DOHH2 (cell line): ENCODE data around the gene MBTPS1.

Source experiments
- H3F3A ChIP-seq: fragments of 200-600 bp; sonication (generic), shearing (Covaris generic); 2 replicates; pipeline ENCODE4 v1.6.0; 2016; ENCODE audit warnings: antibody characterized with exemption, mild to moderate bottlenecking; ENCODE audit not compliant: control insufficient read depth, insufficient read depth
- H3K27ac ChIP-seq: fragments of 200-600 bp; sonication (generic); 2 replicates; pipeline ENCODE4 v1.5.1; 2014; ENCODE audit warnings: low read depth, mild to moderate bottlenecking, low read length, moderate library complexity
- H3K27me3 ChIP-seq: fragments of 200-600 bp; sonication (generic); 2 replicates; pipeline ENCODE4 v1.6.1; 2014; ENCODE audit warnings: mild to moderate bottlenecking, low read length, mixed read lengths; ENCODE audit not compliant: control insufficient read depth
- H3K36me3 ChIP-seq: fragments of 200-600 bp; sonication (generic); 2 replicates; pipeline ENCODE4 v1.6.1; 2014; ENCODE audit warnings: mild to moderate bottlenecking, low read length, moderate library complexity, mixed read lengths; ENCODE audit not compliant: control insufficient read depth
- H3K4me1 ChIP-seq: fragments of 200-600 bp; sonication (generic); 2 replicates; pipeline ENCODE4 v1.6.1; 2014; ENCODE audit warnings: mild to moderate bottlenecking, low read length, mixed read lengths; ENCODE audit not compliant: control insufficient read depth
- H3K4me2 ChIP-seq: fragments of 200-600 bp; sonication (generic); 2 replicates; pipeline ENCODE4 v1.6.0; 2014; ENCODE audit warnings: mild to moderate bottlenecking, low read length, moderate library complexity
- H3K4me3 ChIP-seq: fragments of 200-600 bp; sonication (generic); 2 replicates; pipeline ENCODE4 v1.5.1; 2014; ENCODE audit warnings: mild to moderate bottlenecking, low read length, mixed read lengths
- H3K79me2 ChIP-seq: fragments of 200-600 bp; sonication (generic); 2 replicates; pipeline ENCODE4 v1.6.1; 2014; ENCODE audit warnings: mild to moderate bottlenecking, low read length, mixed read lengths; ENCODE audit not compliant: control insufficient read depth
- H3K9me2 ChIP-seq: fragments of 200-600 bp; sonication (generic); replicated peaks from 2 replicates; pipeline ENCODE4 v1.6.1; 2014; ENCODE audit warnings: mild to moderate bottlenecking, low read length, mixed read lengths; ENCODE audit not compliant: control insufficient read depth
- H3K9me3 ChIP-seq: fragments of 200-600 bp; sonication (generic); 2 replicates; pipeline ENCODE4 v1.6.1; 2014; ENCODE audit warnings: antibody characterized with exemption, low read length, mixed read lengths; ENCODE audit not compliant: control insufficient read depth, insufficient read depth
- H4K20me1 ChIP-seq: fragments of 200-600 bp; sonication (generic); 2 replicates; pipeline ENCODE4 v1.6.0; 2014; ENCODE audit warnings: low read depth, mild to moderate bottlenecking, antibody characterized with exemption, low read length, moderate library complexity; ENCODE audit not compliant: control insufficient read depth, insufficient read depth
- EZH2phosphoT487 ChIP-seq: fragments of 200-600 bp; sonication (generic); IDR thresholded peaks from 2 replicates; pipeline ENCODE4 v1.6.1; 2017; ENCODE audit warnings: borderline replicate concordance, mild to moderate bottlenecking, antibody characterized with exemption, low read length, moderate library complexity, mixed read lengths
- TF ChIP-seq, protein P1 (sequence below): fragments of 200-600 bp; sonication (generic); IDR thresholded peaks from one replicate; pipeline ENCODE4 v1.5.1; 2014; ENCODE audit warnings: antibody characterized with exemption, mild to moderate bottlenecking, low read depth, low read length; ENCODE audit not compliant: poor library complexity, severe bottlenecking

The MBTPS1 gene

GRCh38 chr16:84071121-84071520 lies 45.6 kb downstream of the MBTPS1 start:
- Histone ChIP-seq H4K20me1 (no peaks in the 10 kb centered on the region), H3K27me3 (no peaks in the 10 kb centered on the region), H3K4me3 (no peak overlapping the region), H3K4me1 (no peaks in the 10 kb centered on the region), H3K9me3 (no peaks in the 10 kb centered on the region), H3K27ac (no peak overlapping the region), H3K36me3 (peaks cover 78% of the 10 kb centered on the region), H3F3A (peaks cover 6% of the 10 kb centered on the region), H3K9me2 (no peaks in the 10 kb centered on the region), H3K4me2 (no peak overlapping the region), H3K79me2 (no peaks in the 10 kb centered on the region)
- no peak for TF ChIP-seq EZH2phosphoT487
- TF ChIP-seq, protein P1, sequence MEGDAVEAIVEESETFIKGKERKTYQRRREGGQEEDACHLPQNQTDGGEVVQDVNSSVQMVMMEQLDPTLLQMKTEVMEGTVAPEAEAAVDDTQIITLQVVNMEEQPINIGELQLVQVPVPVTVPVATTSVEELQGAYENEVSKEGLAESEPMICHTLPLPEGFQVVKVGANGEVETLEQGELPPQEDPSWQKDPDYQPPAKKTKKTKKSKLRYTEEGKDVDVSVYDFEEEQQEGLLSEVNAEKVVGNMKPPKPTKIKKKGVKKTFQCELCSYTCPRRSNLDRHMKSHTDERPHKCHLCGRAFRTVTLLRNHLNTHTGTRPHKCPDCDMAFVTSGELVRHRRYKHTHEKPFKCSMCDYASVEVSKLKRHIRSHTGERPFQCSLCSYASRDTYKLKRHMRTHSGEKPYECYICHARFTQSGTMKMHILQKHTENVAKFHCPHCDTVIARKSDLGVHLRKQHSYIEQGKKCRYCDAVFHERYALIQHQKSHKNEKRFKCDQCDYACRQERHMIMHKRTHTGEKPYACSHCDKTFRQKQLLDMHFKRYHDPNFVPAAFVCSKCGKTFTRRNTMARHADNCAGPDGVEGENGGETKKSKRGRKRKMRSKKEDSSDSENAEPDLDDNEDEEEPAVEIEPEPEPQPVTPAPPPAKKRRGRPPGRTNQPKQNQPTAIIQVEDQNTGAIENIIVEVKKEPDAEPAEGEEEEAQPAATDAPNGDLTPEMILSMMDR, result no peak

- Histone ChIP-seq H3K9me3 (no peaks in the 10 kb centered on the region), H3K27ac (no peak overlapping the region), H3K27me3 (no peaks in the 10 kb centered on the region), H3K9me2 (no peaks in the 10 kb centered on the region), H3K4me1 (no peaks in the 10 kb centered on the region), H3K4me2 (no peak overlapping the region), H4K20me1 (no peaks in the 10 kb centered on the region), H3K79me2 (no peaks in the 10 kb centered on the region), H3K36me3 (peaks cover 80% of the 10 kb centered on the region), H3K4me3 (no peak overlapping the region), H3F3A (peaks cover 9% of the 10 kb centered on the region)
- no peak for TF ChIP-seq EZH2phosphoT487
- TF ChIP-seq, protein P1, result no peak
Measured at GRCh38 chr16:84069540-84069939, 47.2 kb downstream of the MBTPS1 start.

DNA sequence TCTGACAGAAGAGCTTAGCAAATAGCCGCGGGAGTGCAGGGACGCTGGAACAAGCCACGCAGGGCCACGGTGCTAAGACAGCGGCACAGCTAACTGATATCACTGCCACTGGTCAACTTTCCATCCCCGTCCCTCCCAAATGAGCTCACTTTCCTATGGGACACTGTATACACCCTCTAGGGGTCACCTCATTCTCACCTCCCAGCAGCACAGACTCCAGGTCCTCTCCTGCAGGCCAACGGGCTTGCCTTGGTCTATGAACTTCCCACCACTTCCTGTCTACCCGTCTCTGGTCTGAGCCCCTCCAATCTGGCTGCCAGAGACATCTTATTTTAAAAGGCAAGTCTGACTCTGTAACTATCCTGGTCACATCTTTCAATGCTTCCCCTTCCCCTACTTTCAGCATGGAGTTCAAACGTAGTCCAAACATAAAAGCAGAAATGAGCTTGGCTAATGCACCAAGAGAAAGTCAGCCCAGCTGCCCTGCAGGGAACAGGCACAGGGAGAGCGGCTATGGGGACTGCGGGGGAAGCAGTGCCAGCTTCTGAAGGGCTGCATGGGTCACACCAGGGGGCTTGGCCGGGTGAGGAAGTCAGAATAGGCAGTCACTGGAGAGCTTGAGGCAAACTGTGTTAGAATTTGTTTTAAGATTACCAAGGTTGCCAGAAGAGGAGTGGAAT lies 47.8 kb downstream of the MBTPS1 start:
- Histone ChIP-seq H3K79me2 (no peaks in the 10 kb centered on the region), H3K4me3 (no peak overlapping the region), H3K4me2 (no peak overlapping the region), H3K4me1 (no peaks in the 10 kb centered on the region), H3K9me2 (no peaks in the 10 kb centered on the region), H3K27ac (no peak overlapping the region), H4K20me1 (no peaks in the 10 kb centered on the region), H3K9me3 (no peaks in the 10 kb centered on the region), H3K36me3 (peaks cover 80% of the 10 kb centered on the region), H3K27me3 (no peaks in the 10 kb centered on the region), H3F3A (peaks cover 11% of the 10 kb centered on the region)
- no peak for TF ChIP-seq EZH2phosphoT487

DNA sequence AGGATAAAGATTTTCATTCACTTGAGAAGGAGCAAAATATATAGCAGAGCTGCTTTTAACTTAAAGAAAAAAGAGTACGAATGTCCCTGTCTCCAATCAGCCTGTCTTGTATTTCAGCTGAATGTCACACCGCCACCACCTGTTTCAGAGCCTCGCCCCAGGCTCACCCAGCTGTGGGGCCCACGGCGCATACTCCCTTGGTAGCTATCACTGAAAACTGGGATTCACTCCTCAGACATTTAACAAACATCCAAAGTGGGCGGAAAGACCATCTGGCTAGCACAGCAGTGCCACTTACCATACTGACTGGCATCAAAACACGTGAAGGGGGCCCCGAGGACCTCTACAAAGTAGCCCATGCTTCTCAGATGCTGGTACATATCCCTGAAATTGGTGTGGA lies 48.7 kb downstream of the MBTPS1 start:
- no peaks in the 10 kb centered on the region for H3K27me3 ChIP-seq
- peaks cover 11% of the 10 kb centered on the region for H3F3A ChIP-seq
- TF ChIP-seq, protein P1, result no peak
- TF ChIP-seq EZH2phosphoT487, result no peak
- H3K9me3 ChIP-seq, result no peaks in the 10 kb centered on the region
- no peak overlapping the region for H3K4me2 ChIP-seq
- no peak overlapping the region for H3K27ac ChIP-seq
- no peaks in the 10 kb centered on the region for H3K9me2 ChIP-seq
- no peaks in the 10 kb centered on the region for H4K20me1 ChIP-seq
- H3K79me2 ChIP-seq, result no peaks in the 10 kb centered on the region
- H3K4me1 ChIP-seq, result no peaks in the 10 kb centered on the region
- peaks cover 85% of the 10 kb centered on the region for H3K36me3 ChIP-seq
- no peak overlapping the region for H3K4me3 ChIP-seq
